HEK293 (cell line): Measurements from ENCODE around the gene BRD3.

Source experiments
- CTCF ChIA-PET: fragments of 350-600 bp; formaldehyde crosslinking; extraction: SDS; loops from one replicate; lab custom pipeline; 2021; ENCODE audit warnings: antibody characterized with exemption; lab: Yijun Ruan, JAX
- POLR2A ChIA-PET: fragments of 300-600 bp; formaldehyde crosslinking; extraction: SDS; loops from one replicate; lab custom pipeline; 2020; ENCODE audit warnings: antibody characterized with exemption, inconsistent platforms; lab: Yijun Ruan, JAX
- H3K27ac ChIP-seq: fragments of 200-500 bp; sonication (Bioruptor generic); 2 replicates; pipeline ENCODE4 v1.5.1; 2014; ENCODE audit warnings: low read depth, low read length, control low read depth, inconsistent platforms; ENCODE audit errors: extremely low read depth
- H3K36me3 ChIP-seq, 2 experiments: fragments of 200-500 bp in 1 of 2; sonication (Bioruptor generic) in 1 of 2; 1 replicate in 1 of 2; 2 replicates in 1 of 2; pipeline ENCODE4 v1.5.1; 2014 to 2017; ENCODE audit warnings: inconsistent platforms in 2 of 2, low read length in 2 of 2; ENCODE audit not compliant: control insufficient read depth in 2 of 2, insufficient read depth in 1 of 2
- H3K4me1 ChIP-seq: fragments of 200-500 bp; sonication (Bioruptor generic); 2 replicates; pipeline ENCODE4 v1.5.1; 2014; ENCODE audit warnings: mild to moderate bottlenecking, low read length, inconsistent platforms; ENCODE audit not compliant: control insufficient read depth, insufficient read depth
- H3K4me3 ChIP-seq: 2 replicates; pipeline ENCODE4 v1.5.1; 2011; ENCODE audit warnings: low read depth, mild to moderate bottlenecking, control low read depth, low read length, moderate library complexity
- H3K9me3 ChIP-seq: fragments of 200-500 bp; sonication (Bioruptor generic); 2 replicates; pipeline ENCODE4 v1.5.1; 2014; ENCODE audit warnings: low read depth, low read length, inconsistent platforms; ENCODE audit not compliant: control insufficient read depth, insufficient read depth
- GLI4 ChIP-seq: fragments of 450-650 bp; formaldehyde crosslinking; IDR thresholded peaks from 2 replicates; pipeline ENCODE4 v1.5.1; 2016; ENCODE audit warnings: missing biosample characterization, missing genetic modification characterization
- OVOL3 ChIP-seq: fragments of 450-650 bp; formaldehyde crosslinking; IDR thresholded peaks from 2 replicates; pipeline ENCODE4 v1.5.1; 2016; ENCODE audit warnings: missing biosample characterization, missing genetic modification characterization
- SALL2 ChIP-seq: fragments of 450-650 bp; formaldehyde crosslinking; IDR thresholded peaks from 2 replicates; pipeline ENCODE4 v1.5.0; 2017; ENCODE audit warnings: missing biosample characterization, mild to moderate bottlenecking, missing genetic modification characterization, borderline replicate concordance
- SETDB1 ChIP-seq: IDR thresholded peaks from one replicate; pipeline ENCODE4 v1.6.1; 2017; ENCODE audit warnings: mild to moderate bottlenecking, low read length, moderate library complexity, mixed read lengths; ENCODE audit not compliant: insufficient read length
- ZNF138 ChIP-seq: fragments of 450-650 bp; formaldehyde crosslinking; IDR thresholded peaks from 2 replicates; pipeline ENCODE4 v1.5.1; 2016; ENCODE audit warnings: missing biosample characterization, missing genetic modification characterization, borderline replicate concordance
- ZNF175 ChIP-seq: fragments of 450-650 bp; formaldehyde crosslinking; IDR thresholded peaks from 2 replicates; pipeline ENCODE4 v1.5.1; 2016; ENCODE audit warnings: missing biosample characterization, missing genetic modification characterization
- ZNF529 ChIP-seq: fragments of 450-650 bp; formaldehyde crosslinking; IDR thresholded peaks from 2 replicates; pipeline ENCODE4 v1.5.1; 2017; ENCODE audit warnings: missing genetic modification characterization, missing biosample characterization; ENCODE audit not compliant: insufficient replicate concordance
- ZNF707 ChIP-seq: fragments of 450-650 bp; formaldehyde crosslinking; IDR thresholded peaks from 2 replicates; pipeline ENCODE4 v1.5.1; 2016; ENCODE audit warnings: missing biosample characterization, missing genetic modification characterization
- ZNF837 ChIP-seq: fragments of 450-650 bp; formaldehyde crosslinking; IDR thresholded peaks from 2 replicates; pipeline ENCODE4 v1.5.1; 2016; ENCODE audit warnings: missing biosample characterization, missing genetic modification characterization
- TF ChIP-seq, protein P1 (sequence below): fragments of 450-650 bp; formaldehyde crosslinking; IDR thresholded peaks from 2 replicates; pipeline ENCODE4 v1.5.1; 2016; ENCODE audit warnings: missing biosample characterization, missing genetic modification characterization
- TF ChIP-seq, protein P2 (sequence below): fragments of 450-650 bp; formaldehyde crosslinking; IDR thresholded peaks from 2 replicates; pipeline ENCODE4 v1.5.1; 2016; ENCODE audit warnings: missing biosample characterization, missing genetic modification characterization
- TF ChIP-seq, protein P3 (sequence below): sonication (generic); formaldehyde crosslinking; IDR thresholded peaks from 2 replicates; pipeline ENCODE4 v1.8.1; 2022; ENCODE audit warnings: mild to moderate bottlenecking, moderate library complexity, missing genetic modification reagents
- TF ChIP-seq, protein P4 (sequence below): fragments of 450-650 bp; formaldehyde crosslinking; IDR thresholded peaks from 2 replicates; pipeline ENCODE4 v1.5.1; 2016; ENCODE audit warnings: missing biosample characterization, missing genetic modification characterization, borderline replicate concordance
- TF ChIP-seq, protein P5 (sequence below): fragments of 450-650 bp; formaldehyde crosslinking; IDR thresholded peaks from 2 replicates; pipeline ENCODE4 v1.5.1; 2016; ENCODE audit warnings: missing biosample characterization, missing genetic modification characterization
- TF ChIP-seq, protein P6 (sequence below): fragments of 450-650 bp; formaldehyde crosslinking; conservative IDR thresholded peaks from 2 replicates; pipeline ENCODE4 v1.5.1; 2016; ENCODE audit warnings: low read depth, missing biosample characterization, missing genetic modification characterization

Gene BRD3

DNA sequence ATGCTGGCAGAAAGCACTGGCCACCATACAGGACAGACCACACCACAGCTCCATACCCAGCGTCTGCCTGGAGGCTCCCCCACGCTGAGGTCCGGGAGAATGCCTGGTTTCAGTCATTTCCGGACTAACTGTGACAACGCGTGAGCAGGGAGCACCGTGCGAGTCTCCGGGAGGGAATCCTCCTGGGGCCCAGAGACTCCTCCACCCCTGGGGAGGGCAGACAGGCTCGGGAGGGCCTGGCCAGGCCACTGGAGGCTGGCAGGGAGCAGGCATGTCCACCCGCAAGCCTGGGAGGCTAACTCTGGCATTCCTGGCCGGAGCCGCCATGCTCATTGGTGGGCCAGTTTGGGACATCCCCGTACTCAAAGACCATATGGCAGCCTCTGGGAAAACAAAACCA, 36.0 kb downstream of the BRD3 start:
- POLR2A ChIA-PET, result no interaction called here
- peaks cover 3 to 89% of the 10 kb centered on the region in 2 experiments for H3K36me3 ChIP-seq
- no peak overlapping the region for H3K4me3 ChIP-seq
- TF ChIP-seq, protein P1, sequence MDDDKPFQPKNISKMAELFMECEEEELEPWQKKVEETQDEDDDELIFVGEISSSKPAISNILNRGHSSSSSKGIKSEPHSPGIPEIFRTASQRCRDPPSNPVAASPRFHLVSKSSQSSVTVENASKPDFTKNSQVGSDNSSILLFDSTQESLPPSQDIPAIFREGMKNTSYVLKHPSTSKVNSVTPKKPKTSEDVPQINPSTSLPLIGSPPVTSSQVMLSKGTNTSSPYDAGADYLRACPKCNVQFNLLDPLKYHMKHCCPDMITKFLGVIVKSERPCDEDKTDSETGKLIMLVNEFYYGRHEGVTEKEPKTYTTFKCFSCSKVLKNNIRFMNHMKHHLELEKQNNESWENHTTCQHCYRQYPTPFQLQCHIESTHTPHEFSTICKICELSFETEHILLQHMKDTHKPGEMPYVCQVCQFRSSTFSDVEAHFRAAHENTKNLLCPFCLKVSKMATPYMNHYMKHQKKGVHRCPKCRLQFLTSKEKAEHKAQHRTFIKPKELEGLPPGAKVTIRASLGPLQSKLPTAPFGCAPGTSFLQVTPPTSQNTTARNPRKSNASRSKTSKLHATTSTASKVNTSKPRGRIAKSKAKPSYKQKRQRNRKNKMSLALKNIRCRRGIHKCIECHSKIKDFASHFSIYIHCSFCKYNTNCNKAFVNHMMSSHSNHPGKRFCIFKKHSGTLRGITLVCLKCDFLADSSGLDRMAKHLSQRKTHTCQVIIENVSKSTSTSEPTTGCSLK, result no peak
- TF ChIP-seq, protein P2, sequence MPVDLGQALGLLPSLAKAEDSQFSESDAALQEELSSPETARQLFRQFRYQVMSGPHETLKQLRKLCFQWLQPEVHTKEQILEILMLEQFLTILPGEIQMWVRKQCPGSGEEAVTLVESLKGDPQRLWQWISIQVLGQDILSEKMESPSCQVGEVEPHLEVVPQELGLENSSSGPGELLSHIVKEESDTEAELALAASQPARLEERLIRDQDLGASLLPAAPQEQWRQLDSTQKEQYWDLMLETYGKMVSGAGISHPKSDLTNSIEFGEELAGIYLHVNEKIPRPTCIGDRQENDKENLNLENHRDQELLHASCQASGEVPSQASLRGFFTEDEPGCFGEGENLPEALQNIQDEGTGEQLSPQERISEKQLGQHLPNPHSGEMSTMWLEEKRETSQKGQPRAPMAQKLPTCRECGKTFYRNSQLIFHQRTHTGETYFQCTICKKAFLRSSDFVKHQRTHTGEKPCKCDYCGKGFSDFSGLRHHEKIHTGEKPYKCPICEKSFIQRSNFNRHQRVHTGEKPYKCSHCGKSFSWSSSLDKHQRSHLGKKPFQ (tag by site-specific recombination), result no peak
- TF ChIP-seq, protein P3, sequence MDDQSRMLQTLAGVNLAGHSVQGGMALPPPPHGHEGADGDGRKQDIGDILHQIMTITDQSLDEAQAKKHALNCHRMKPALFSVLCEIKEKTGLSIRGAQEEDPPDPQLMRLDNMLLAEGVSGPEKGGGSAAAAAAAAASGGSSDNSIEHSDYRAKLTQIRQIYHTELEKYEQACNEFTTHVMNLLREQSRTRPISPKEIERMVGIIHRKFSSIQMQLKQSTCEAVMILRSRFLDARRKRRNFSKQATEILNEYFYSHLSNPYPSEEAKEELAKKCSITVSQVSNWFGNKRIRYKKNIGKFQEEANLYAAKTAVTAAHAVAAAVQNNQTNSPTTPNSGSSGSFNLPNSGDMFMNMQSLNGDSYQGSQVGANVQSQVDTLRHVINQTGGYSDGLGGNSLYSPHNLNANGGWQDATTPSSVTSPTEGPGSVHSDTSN, result no peak
- TF ChIP-seq ZNF138 (tag by site-specific recombination), result no peak
- TF ChIP-seq, protein P4, sequence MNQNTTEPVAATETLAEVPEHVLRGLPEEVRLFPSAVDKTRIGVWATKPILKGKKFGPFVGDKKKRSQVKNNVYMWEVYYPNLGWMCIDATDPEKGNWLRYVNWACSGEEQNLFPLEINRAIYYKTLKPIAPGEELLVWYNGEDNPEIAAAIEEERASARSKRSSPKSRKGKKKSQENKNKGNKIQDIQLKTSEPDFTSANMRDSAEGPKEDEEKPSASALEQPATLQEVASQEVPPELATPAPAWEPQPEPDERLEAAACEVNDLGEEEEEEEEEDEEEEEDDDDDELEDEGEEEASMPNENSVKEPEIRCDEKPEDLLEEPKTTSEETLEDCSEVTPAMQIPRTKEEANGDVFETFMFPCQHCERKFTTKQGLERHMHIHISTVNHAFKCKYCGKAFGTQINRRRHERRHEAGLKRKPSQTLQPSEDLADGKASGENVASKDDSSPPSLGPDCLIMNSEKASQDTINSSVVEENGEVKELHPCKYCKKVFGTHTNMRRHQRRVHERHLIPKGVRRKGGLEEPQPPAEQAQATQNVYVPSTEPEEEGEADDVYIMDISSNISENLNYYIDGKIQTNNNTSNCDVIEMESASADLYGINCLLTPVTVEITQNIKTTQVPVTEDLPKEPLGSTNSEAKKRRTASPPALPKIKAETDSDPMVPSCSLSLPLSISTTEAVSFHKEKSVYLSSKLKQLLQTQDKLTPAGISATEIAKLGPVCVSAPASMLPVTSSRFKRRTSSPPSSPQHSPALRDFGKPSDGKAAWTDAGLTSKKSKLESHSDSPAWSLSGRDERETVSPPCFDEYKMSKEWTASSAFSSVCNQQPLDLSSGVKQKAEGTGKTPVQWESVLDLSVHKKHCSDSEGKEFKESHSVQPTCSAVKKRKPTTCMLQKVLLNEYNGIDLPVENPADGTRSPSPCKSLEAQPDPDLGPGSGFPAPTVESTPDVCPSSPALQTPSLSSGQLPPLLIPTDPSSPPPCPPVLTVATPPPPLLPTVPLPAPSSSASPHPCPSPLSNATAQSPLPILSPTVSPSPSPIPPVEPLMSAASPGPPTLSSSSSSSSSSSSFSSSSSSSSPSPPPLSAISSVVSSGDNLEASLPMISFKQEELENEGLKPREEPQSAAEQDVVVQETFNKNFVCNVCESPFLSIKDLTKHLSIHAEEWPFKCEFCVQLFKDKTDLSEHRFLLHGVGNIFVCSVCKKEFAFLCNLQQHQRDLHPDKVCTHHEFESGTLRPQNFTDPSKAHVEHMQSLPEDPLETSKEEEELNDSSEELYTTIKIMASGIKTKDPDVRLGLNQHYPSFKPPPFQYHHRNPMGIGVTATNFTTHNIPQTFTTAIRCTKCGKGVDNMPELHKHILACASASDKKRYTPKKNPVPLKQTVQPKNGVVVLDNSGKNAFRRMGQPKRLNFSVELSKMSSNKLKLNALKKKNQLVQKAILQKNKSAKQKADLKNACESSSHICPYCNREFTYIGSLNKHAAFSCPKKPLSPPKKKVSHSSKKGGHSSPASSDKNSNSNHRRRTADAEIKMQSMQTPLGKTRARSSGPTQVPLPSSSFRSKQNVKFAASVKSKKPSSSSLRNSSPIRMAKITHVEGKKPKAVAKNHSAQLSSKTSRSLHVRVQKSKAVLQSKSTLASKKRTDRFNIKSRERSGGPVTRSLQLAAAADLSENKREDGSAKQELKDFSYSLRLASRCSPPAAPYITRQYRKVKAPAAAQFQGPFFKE (tag by site-specific recombination), result no peak
- no peak for TF ChIP-seq SALL2
- TF ChIP-seq GLI4 (tag by site-specific recombination), result no peak
- TF ChIP-seq ZNF837 (tag by site-specific recombination), result no peak
- TF ChIP-seq ZNF707 (tag by site-specific recombination), result no peak
- TF ChIP-seq, protein P5, sequence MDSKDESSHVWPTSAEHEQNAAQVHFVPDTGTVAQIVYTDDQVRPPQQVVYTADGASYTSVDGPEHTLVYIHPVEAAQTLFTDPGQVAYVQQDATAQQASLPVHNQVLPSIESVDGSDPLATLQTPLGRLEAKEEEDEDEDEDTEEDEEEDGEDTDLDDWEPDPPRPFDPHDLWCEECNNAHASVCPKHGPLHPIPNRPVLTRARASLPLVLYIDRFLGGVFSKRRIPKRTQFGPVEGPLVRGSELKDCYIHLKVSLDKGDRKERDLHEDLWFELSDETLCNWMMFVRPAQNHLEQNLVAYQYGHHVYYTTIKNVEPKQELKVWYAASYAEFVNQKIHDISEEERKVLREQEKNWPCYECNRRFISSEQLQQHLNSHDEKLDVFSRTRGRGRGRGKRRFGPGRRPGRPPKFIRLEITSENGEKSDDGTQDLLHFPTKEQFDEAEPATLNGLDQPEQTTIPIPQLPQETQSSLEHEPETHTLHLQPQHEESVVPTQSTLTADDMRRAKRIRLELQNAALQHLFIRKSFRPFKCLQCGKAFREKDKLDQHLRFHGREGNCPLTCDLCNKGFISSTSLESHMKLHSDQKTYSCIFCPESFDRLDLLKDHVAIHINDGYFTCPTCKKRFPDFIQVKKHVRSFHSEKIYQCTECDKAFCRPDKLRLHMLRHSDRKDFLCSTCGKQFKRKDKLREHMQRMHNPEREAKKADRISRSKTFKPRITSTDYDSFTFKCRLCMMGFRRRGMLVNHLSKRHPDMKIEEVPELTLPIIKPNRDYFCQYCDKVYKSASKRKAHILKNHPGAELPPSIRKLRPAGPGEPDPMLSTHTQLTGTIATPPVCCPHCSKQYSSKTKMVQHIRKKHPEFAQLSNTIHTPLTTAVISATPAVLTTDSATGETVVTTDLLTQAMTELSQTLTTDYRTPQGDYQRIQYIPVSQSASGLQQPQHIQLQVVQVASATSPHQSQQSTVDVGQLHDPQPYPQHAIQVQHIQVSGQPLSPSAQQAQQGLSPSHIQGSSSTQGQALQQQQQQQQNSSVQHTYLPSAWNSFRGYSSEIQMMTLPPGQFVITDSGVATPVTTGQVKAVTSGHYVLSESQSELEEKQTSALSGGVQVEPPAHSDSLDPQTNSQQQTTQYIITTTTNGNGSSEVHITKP (tag by site-specific recombination), result no peak
- no peak for TF ChIP-seq OVOL3 (tag by site-specific recombination)
- TF ChIP-seq, protein P6, sequence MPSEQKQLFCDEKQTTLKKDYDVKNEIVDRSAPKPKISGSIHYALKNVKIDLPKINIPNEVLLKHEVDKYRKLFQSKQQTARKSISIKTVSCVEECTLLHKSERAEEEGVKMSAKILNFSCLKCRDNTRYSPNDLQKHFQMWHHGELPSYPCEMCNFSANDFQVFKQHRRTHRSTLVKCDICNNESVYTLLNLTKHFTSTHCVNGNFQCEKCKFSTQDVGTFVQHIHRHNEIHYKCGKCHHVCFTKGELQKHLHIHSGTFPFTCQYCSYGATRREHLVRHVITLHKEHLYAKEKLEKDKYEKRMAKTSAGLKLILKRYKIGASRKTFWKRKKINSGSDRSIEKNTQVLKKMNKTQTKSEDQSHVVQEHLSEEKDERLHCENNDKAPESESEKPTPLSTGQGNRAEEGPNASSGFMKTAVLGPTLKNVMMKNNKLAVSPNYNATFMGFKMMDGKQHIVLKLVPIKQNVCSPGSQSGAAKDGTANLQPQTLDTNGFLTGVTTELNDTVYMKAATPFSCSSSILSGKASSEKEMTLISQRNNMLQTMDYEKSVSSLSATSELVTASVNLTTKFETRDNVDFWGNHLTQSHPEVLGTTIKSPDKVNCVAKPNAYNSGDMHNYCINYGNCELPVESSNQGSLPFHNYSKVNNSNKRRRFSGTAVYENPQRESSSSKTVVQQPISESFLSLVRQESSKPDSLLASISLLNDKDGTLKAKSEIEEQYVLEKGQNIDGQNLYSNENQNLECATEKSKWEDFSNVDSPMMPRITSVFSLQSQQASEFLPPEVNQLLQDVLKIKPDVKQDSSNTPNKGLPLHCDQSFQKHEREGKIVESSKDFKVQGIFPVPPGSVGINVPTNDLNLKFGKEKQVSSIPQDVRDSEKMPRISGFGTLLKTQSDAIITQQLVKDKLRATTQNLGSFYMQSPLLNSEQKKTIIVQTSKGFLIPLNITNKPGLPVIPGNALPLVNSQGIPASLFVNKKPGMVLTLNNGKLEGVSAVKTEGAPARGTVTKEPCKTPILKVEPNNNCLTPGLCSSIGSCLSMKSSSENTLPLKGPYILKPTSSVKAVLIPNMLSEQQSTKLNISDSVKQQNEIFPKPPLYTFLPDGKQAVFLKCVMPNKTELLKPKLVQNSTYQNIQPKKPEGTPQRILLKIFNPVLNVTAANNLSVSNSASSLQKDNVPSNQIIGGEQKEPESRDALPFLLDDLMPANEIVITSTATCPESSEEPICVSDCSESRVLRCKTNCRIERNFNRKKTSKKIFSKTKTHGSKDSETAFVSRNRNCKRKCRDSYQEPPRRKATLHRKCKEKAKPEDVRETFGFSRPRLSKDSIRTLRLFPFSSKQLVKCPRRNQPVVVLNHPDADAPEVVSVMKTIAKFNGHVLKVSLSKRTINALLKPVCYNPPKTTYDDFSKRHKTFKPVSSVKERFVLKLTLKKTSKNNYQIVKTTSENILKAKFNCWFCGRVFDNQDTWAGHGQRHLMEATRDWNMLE, result no peak
- TF ChIP-seq ZNF529 (tag by site-specific recombination), result no peak
- TF ChIP-seq SETDB1, result no peak
- no peak for TF ChIP-seq ZNF175 (tag by site-specific recombination)
- CTCF ChIA-PET, result no interaction called here
- no peaks in the 10 kb centered on the region for H3K9me3 ChIP-seq
- no peaks in the 10 kb centered on the region for H3K4me1 ChIP-seq
- H3K27ac ChIP-seq, result no peak overlapping the region
